ENCODE data around the gene ZNF490. TPM values are rescaled to one million over a fixed set of nuclear protein-coding genes. Genes with fewer than 3 reads are reported as not detected.
A peak's percentile ranks its signal among the peaks of the same experiment; 100 is the strongest.
"Not testable (repeated sequence)": the region's sequence is repeated elsewhere in the genome, so short reads cannot be mapped to it uniquely, and the experiment has no call there.

Gene ZNF490
- total RNA-seq, 2 experiments from 2014 or later, result 6.9 to 7.0 TPM

- Mint-ChIP-seq H3K27me3 (no peaks in the 10 kb centered on the region), H3K4me1 (ENCODE audit: low read depth) (peaks cover 19% of the 10 kb centered on the region), H3K27ac (no peak overlapping the region), H3K9me3 (no peaks in the 10 kb centered on the region), H3K4me3 (no peak overlapping the region), H3K36me3 (peaks cover 11% of the 10 kb centered on the region)
- intact Hi-C loops (cut with micrococcal nuclease), result no loop called here
- POLR2A ChIA-PET, result no interaction called here
- CTCF ChIA-PET, result interaction anchor here (1.0 kb wide), 1 partner anchor 150 kb away, joined by 5 read pairs; no protein-coding TSS in a partner anchor
- no peak for DNase-seq
These were observed 3.0 kb downstream of the ZNF490 start for GRCh38 chr19:12607631-12608030.

- no peak overlapping the region for H3K27ac Mint-ChIP-seq
- POLR2A ChIA-PET, result no interaction called here
- no peak for DNase-seq
- H3K27me3 Mint-ChIP-seq, result no peaks in the 10 kb centered on the region
- CTCF ChIA-PET, result interaction anchor here (0.8 to 1.0 kb wide), 2 partner anchors 33 to 151 kb away, joined by 4 to 5 read pairs; no protein-coding TSS in a partner anchor
- no peaks in the 10 kb centered on the region for H3K9me3 Mint-ChIP-seq
- H3K4me3 Mint-ChIP-seq, result no peak overlapping the region
- peaks cover 15% of the 10 kb centered on the region for H3K4me1 Mint-ChIP-seq (ENCODE audit: low read depth)
- intact Hi-C loops (cut with micrococcal nuclease), result no loop called here
- peaks cover 11% of the 10 kb centered on the region for H3K36me3 Mint-ChIP-seq
These were observed 3.8 kb downstream of the ZNF490 start for GRCh38 chr19:12606796-12607195.

- H3K4me3 Mint-ChIP-seq, result no peak overlapping the region
- no peaks in the 10 kb centered on the region for H3K9me3 Mint-ChIP-seq
- intact Hi-C loops (cut with micrococcal nuclease), result no loop called here
- H3K36me3 Mint-ChIP-seq, result peaks cover 11% of the 10 kb centered on the region
- no peaks in the 10 kb centered on the region for H3K27me3 Mint-ChIP-seq
- ChIA-PET CTCF (interaction anchor here (0.6 to 1.3 kb wide), 4 partner anchors 36 to 1848 kb away, joined by 3 to 5 read pairs (median 3); partner anchors contain the start of gene ZNF136), POLR2A (interaction anchor here (0.6 kb wide), 2 partner anchors 75 to 203 kb away, joined by 3 read pairs; no protein-coding TSS in a partner anchor)
- H3K4me1 Mint-ChIP-seq (ENCODE audit: low read depth), result peaks cover 11% of the 10 kb centered on the region
- H3K27ac Mint-ChIP-seq, result peak overlapping the region; percentile 65
- peak; percentile 77 for DNase-seq
These were observed 6.9 kb downstream of the ZNF490 start for GRCh38 chr19:12603714-12604113.

GRCh38 chr19:12597594-12597993 is 13.0 kb downstream of the ZNF490 start:
- ChIA-PET POLR2A (no interaction called here), CTCF (no interaction called here)
- Mint-ChIP-seq H3K27ac (no peak overlapping the region), H3K4me3 (no peak overlapping the region), H3K36me3 (peaks cover 3% of the 10 kb centered on the region), H3K9me3 (no peaks in the 10 kb centered on the region), H3K27me3 (no peaks in the 10 kb centered on the region), H3K4me1 (ENCODE audit: low read depth) (no peaks in the 10 kb centered on the region)
- intact Hi-C loops (cut with micrococcal nuclease), result no loop called here
- DNase-seq, result no peak

GRCh38 chr19:12596927-12597548 is 13.6 kb downstream of the ZNF490 start:
- Mint-ChIP-seq H3K36me3 (peaks cover 3% of the 10 kb centered on the region), H3K27me3 (no peaks in the 10 kb centered on the region), H3K27ac (no peak overlapping the region), H3K4me3 (no peak overlapping the region), H3K4me1 (ENCODE audit: low read depth) (no peaks in the 10 kb centered on the region), H3K9me3 (no peaks in the 10 kb centered on the region)
- CTCF ChIA-PET, result no interaction called here
- intact Hi-C loops (cut with micrococcal nuclease), result no loop called here
- POLR2A ChIA-PET, result no interaction called here
- no peak for DNase-seq

- no peak overlapping the region for H3K27ac Mint-ChIP-seq
- H3K4me3 Mint-ChIP-seq, result no peak overlapping the region
- peaks cover 3% of the 10 kb centered on the region for H3K36me3 Mint-ChIP-seq
- no peaks in the 10 kb centered on the region for H3K9me3 Mint-ChIP-seq
- CTCF ChIA-PET, result no interaction called here
- no peak for DNase-seq
- intact Hi-C loops (cut with micrococcal nuclease), result no loop called here
- POLR2A ChIA-PET, result no interaction called here
- no peaks in the 10 kb centered on the region for H3K4me1 Mint-ChIP-seq (ENCODE audit: low read depth)
- H3K27me3 Mint-ChIP-seq, result no peaks in the 10 kb centered on the region
These were observed 14.1 kb downstream of the ZNF490 start for GRCh38 chr19:12596485-12596884.

- intact Hi-C loops (cut with micrococcal nuclease), result no loop called here
- Mint-ChIP-seq H3K4me1 (ENCODE audit: low read depth) (no peaks in the 10 kb centered on the region), H3K27me3 (no peaks in the 10 kb centered on the region), H3K36me3 (peaks cover 42% of the 10 kb centered on the region), H3K9me3 (peaks cover 20% of the 10 kb centered on the region), H3K4me3 (no peak overlapping the region), H3K27ac (no peak overlapping the region)
- DNase-seq, result no peak
- CTCF ChIA-PET, result no interaction called here
- POLR2A ChIA-PET, result no interaction called here
These were observed 29.5 kb downstream of the ZNF490 start for GRCh38 chr19:12581100-12581499.

- Mint-ChIP-seq H3K36me3 (peaks cover 42% of the 10 kb centered on the region), H3K4me3 (no peak overlapping the region), H3K27me3 (no peaks in the 10 kb centered on the region), H3K27ac (no peak overlapping the region), H3K9me3 (peaks cover 20% of the 10 kb centered on the region), H3K4me1 (ENCODE audit: low read depth) (no peaks in the 10 kb centered on the region)
- intact Hi-C loops (cut with micrococcal nuclease), result no loop called here
- POLR2A ChIA-PET, result no interaction called here
- DNase-seq, result no peak
- CTCF ChIA-PET, result no interaction called here
These were observed 30.4 kb downstream of the ZNF490 start for GRCh38 chr19:12580180-12580694.

- Mint-ChIP-seq H3K9me3 (peaks cover 20% of the 10 kb centered on the region), H3K27me3 (no peaks in the 10 kb centered on the region), H3K36me3 (peaks cover 42% of the 10 kb centered on the region), H3K4me1 (ENCODE audit: low read depth) (peaks cover 4% of the 10 kb centered on the region), H3K4me3 (no peak overlapping the region), H3K27ac (no peak overlapping the region)
- ChIA-PET POLR2A (no interaction called here), CTCF (no interaction called here)
- intact Hi-C loops (cut with micrococcal nuclease), result no loop called here
- DNase-seq, result no peak
These were observed 32.0 kb downstream of the ZNF490 start for GRCh38 chr19:12578641-12579040.

- no peak for DNase-seq
- no peak overlapping the region for H3K27ac Mint-ChIP-seq
- peaks cover 9% of the 10 kb centered on the region for H3K36me3 Mint-ChIP-seq
- POLR2A ChIA-PET, result no interaction called here
- CTCF ChIA-PET, result interaction anchor here (0.8 kb wide), 1 partner anchor 8 kb away, joined by 5 read pairs; no protein-coding TSS in a partner anchor
- H3K4me3 Mint-ChIP-seq, result no peak overlapping the region
- no peaks in the 10 kb centered on the region for H3K27me3 Mint-ChIP-seq
- no peaks in the 10 kb centered on the region for H3K9me3 Mint-ChIP-seq
- H3K4me1 Mint-ChIP-seq (ENCODE audit: low read depth), result peaks cover 4% of the 10 kb centered on the region
- intact Hi-C loops (cut with micrococcal nuclease), result no loop called here
These were observed 36.6 kb downstream of the ZNF490 start for GRCh38 chr19:12574036-12574435.

- Mint-ChIP-seq H3K4me1 (ENCODE audit: low read depth) (peaks cover 5% of the 10 kb centered on the region), H3K4me3 (no peak overlapping the region), H3K36me3 (no peaks in the 10 kb centered on the region), H3K27ac (no peak overlapping the region), H3K27me3 (no peaks in the 10 kb centered on the region), H3K9me3 (no peaks in the 10 kb centered on the region)
- ChIA-PET POLR2A (interaction anchor here (0.6 to 0.8 kb wide), 2 partner anchors 52 to 72 kb away, joined by 3 to 4 read pairs; no protein-coding TSS in a partner anchor), CTCF (interaction anchor here (0.6 to 1.1 kb wide), 2 partner anchors 101 to 203 kb away, joined by 3 read pairs; a partner anchor contains a TSS)
- intact Hi-C loops (cut with micrococcal nuclease), result no loop called here
- DNase-seq, result no peak
These were observed 42.7 kb downstream of the ZNF490 start for GRCh38 chr19:12567951-12568350.

GRCh38 chr19:12566380-12566779 is 44.2 kb downstream of the ZNF490 start:
- H3K4me1 Mint-ChIP-seq (ENCODE audit: low read depth); POLR2A ChIA-PET; H3K9me3 Mint-ChIP-seq; intact Hi-C loops (cut with micrococcal nuclease); H3K4me3 Mint-ChIP-seq; H3K27me3 Mint-ChIP-seq; DNase-seq; H3K36me3 Mint-ChIP-seq; H3K27ac Mint-ChIP-seq: not testable (repeated sequence)
- CTCF ChIA-PET, result interaction anchor here (1.0 to 1.2 kb wide), 2 partner anchors 8 to 106 kb away, joined by 3 to 5 read pairs; no protein-coding TSS in a partner anchor

Measured in activated CD4-positive, alpha-beta memory T cell treated with anti-CD3 and anti-CD28 coated beads for 36 hours (primary cell).